CD1c-positive myeloid dendritic cell (primary cell): Measurements from ENCODE around the gene CLNS1A.

Experiments
- DNase-seq: peaks from one replicate; pipeline ENCODE4 v3.0.0-alpha.2; 2016; ENCODE audit errors: extremely low spot score

Gene CLNS1A

GRCh38 chr11:77637345-77638165 is at the start of gene CLNS1A:
Gene CLNS1A, minus strand, starts transcription at chr11:77637794. Its CDS starts 80 bp downstream, at chr11:77637714.
- peak; percentile 90 for DNase-seq

DNA sequence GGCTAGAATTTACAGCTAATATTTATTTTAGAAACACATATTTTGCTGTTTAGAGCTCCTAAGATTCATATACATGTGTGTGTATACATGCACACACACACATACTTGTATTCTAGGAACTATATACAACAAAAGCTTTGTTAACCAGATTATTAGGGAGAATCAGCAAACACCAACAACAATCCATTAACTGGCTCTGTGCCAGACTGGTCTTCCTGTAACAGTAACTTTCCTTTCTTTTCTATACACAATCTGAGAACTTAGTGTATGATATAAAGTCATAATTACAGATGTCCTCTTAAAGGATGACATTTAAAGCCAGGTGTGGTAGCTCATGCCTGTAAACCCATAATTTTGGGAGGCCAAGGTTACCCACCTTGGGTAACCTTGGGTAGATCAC is 49.5 kb upstream of the CLNS1A start:
- DNase-seq: no peak

GRCh38 chr11:77677138-77677537 is 39.5 kb upstream of the CLNS1A start:
- no peak for DNase-seq

- DNase-seq: no peak
These were observed 34.7 kb upstream of the CLNS1A start for GRCh38 chr11:77672264-77672663.

GRCh38 chr11:77669848-77670511 is 32.4 kb upstream of the CLNS1A start:
- no peak for DNase-seq

DNA sequence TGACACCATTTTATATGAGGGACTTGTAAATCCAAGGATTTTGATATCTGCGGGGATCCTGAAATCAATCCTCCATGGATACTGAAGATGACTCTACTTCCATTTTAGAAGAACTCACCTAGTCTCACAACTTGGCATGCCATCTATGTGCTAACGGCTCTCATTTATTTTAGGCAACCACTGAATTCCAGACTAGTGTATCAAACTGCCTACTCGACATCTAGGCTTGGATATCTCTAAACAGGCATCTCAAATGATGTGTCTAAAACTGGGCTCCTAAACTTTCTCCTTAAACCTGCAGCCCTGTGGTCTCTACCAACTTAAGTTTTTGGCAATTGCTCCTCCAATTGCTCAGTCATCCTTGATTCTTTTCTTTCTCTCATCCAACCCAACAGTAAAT is 31.2 kb upstream of the CLNS1A start:
- DNase-seq: no peak

DNA sequence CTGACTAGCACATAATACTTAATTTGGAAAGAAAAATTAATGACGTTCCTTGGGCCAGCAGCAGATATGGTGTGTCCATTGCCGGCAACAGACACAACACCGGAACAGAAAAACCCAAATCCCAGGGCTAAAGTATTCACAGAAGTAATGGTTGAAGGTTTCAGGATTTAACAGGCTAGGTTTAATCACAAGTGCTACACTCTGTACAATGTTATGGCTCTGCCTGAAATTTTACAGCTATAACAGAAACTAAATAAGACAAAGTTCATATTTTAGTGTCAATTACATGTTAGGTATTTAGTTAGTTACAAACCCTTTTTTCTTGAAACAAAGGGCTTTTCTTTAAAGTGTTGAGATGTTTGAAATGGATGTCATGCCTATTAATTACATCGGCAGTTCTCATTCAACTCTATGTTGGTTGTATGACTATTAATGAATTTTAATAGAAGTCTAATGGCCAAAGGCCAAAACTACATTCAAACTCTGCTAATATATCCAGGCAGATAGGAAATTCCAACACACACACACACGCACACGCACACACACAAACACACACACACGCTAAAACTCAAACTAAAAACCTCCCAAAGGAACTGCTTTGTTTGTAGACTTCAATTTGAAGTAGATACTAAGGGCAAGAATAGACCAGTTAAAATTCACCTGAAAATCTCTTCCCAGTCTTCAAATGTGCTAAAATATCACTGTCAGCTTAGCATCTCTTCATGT is 27.8 kb upstream of the CLNS1A start:
- DNase-seq: no peak

DNA sequence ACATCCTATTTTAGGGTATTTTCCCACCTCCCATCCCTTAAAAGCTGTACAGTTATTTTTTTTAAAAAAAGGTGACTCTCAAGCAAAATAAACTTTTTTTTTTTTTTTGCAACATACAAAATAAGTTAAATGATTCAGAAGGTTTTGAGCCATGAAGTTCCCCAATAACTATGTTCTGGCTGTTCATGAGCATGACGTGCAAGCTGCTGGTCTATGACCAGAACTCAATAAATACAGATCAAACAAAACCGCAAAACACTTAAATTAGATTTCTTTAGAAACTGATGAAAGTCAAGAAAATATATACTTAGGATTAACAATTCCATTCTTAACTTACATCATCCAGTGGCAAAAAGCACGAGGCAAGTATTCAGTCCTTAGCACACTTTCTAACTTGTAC is 24.1 kb upstream of the CLNS1A start:
- DNase-seq: no peak

GRCh38 chr11:77660947-77661346 is 23.4 kb upstream of the CLNS1A start:
- peak; percentile 44 for DNase-seq

DNA sequence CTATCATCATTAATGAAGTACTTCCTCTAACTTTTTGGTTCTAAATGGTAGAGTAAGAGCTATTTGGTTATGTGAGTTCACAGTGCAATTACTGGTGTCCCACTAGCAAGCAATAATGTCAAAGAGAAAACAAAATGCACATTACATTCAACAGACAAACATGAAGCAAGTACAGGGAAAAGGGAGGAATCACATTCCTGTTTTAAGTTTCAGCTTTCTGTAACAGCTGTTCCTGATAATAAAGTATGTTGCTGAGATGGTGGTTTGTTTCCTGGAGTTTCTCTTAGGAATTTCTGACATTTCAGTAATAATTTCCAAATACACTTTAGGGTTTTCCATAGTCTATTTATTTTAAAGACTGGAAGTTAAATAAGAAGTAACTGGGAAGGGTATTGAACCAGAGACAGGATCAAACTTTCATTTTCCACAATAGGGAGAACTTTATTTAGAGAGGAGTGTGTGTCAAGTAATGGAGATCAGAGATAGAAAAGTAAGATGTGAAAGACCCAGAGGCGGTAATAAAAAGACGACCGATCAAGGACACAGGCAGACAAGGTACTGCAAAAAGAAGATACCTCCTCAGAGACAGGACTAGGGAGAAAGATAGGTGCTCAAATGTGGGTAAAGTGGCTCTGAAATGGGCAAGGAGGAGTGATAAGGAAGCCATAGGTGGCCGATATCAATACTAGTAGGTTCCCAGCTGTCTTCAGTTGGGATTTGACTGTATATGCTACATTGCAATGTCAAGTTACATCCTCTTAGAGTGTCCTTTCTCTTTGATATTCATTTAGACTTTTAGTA is 20.8 kb upstream of the CLNS1A start:
- no peak for DNase-seq

DNA sequence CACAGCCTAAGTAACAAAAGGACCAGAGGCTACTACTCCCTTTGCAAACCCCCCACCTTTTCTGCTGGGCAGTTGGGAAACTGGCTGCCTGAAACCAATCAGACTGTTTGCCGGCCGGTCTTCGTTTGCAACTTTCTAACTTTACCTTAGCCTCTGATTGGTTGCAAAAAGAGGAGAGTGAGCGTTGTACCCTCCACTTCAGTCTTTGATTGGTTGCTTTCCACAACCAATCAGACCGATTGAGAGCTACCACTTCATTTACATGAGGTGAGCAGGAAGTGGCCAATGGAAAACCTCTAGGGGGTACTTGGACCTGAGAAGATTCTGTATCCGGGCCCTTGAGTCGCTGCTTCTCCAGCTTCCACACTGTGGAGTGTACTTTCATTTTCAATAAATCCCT is 18.8 kb upstream of the CLNS1A start:
- DNase-seq: no peak

DNA sequence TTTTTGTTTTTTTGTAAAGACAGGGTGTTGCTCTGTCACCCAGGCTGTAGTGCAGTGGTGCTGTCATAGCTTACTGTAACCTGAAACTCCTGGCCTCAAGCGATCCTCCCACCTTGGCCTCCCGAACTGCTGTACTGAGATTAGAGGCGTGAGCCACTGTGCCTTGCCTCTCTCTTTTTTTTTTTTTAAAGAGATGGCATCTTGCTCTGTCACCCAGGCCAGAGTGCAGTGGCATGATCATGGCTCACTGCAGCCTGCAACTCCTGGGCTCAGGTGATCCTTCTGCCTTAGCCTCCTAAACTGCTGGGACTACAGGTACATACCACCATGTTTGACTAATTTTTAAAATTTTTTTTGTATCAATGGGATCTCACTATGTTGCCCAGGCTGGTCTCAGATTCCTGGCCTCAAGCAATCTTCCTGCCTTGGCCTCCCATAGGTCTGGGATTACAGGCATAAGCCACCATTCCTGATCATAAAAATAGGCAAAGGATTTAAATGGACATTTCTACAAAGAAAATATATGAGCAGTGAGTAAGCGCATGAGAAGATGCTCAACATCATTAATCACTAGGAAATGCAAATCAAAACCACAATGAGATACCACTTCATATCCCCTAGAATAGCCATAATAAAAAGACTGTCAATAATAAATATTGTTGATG is 17.3 kb upstream of the CLNS1A start:
- no peak for DNase-seq

- no peak for DNase-seq
These were observed 12.5 kb upstream of the CLNS1A start for GRCh38 chr11:77650123-77650522.

GRCh38 chr11:77647654-77648305 is 10.2 kb upstream of the CLNS1A start:
- DNase-seq: no peak

- no peak for DNase-seq
These were observed 7.3 kb upstream of the CLNS1A start for GRCh38 chr11:77644887-77645286.

GRCh38 chr11:77642228-77642627 is 4.6 kb upstream of the CLNS1A start:
- DNase-seq: no peak

GRCh38 chr11:77636731-77637344 is 756 bp downstream of the CLNS1A start:
- DNase-seq: peak; percentile 42

DNA sequence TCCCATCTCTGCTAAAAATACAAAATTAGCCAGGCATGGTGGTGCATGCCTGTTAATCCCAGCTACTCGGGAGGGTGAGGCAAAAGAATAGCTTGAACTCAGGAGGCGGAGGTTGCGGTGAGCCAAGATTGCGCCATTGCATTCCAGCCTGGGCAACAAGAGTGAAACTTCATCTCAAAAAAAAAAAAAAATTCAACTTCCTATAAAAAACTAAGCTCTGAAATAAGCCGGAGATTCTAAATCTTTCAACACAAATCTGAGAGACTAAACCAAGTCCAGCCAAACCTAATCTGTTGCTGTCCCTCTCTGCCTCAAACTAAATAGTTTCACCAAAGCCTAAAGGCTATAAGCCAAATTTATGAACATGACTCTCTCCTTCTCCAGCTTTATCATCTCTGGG is 3.7 kb downstream of the CLNS1A start:
- DNase-seq: peak; percentile 51

GRCh38 chr11:77630157-77630710 is 7.4 kb downstream of the CLNS1A start:
- DNase-seq: no peak
